HepG2 (cell line): Measurements from ENCODE around the gene RTN4RL2. TPM values are rescaled to one million over a fixed set of nuclear protein-coding genes. Genes with fewer than 3 reads are reported as not detected.
A peak's percentile ranks its signal among the peaks of the same experiment; 100 is the strongest.

Source experiments
- AFF4 ChIP-seq: sonication (generic); formaldehyde crosslinking; IDR thresholded peaks from 2 replicates; pipeline ENCODE4 v1.4.0; 2020; ENCODE audit warnings: missing genetic modification reagents
- AKAP8 ChIP-seq: sonication (generic); formaldehyde crosslinking; IDR thresholded peaks from 2 replicates; pipeline ENCODE4 v1.5.1; 2020; ENCODE audit warnings: mild to moderate bottlenecking, missing genetic modification reagents
- CBFB ChIP-seq: sonication (generic); formaldehyde crosslinking; IDR thresholded peaks from 2 replicates; pipeline ENCODE4 v1.4.0; 2020; ENCODE audit warnings: missing genetic modification reagents
- CC2D1A ChIP-seq: sonication (generic); formaldehyde crosslinking; IDR thresholded peaks from 2 replicates; pipeline ENCODE4 v1.8.1; 2023; ENCODE audit warnings: mild to moderate bottlenecking, missing genetic modification reagents
- CHD2 ChIP-seq: IDR thresholded peaks from 2 replicates; pipeline ENCODE4 v1.6.1; 2011; ENCODE audit warnings: low read depth, low read length, improper control_type of control experiment
- DDIT3 ChIP-seq: sonication (generic); formaldehyde crosslinking; IDR thresholded peaks from 2 replicates; pipeline ENCODE4 v1.4.0; 2020; ENCODE audit warnings: mild to moderate bottlenecking, missing genetic modification reagents
- GATAD2A ChIP-seq: IDR thresholded peaks from 2 replicates; pipeline ENCODE4 v1.6.1; 2016
- HES4 ChIP-seq: sonication (generic); formaldehyde crosslinking; IDR thresholded peaks from 2 replicates; pipeline ENCODE4 v1.9.0; 2021; ENCODE audit warnings: mild to moderate bottlenecking, missing genetic modification reagents, borderline replicate concordance
- JUND ChIP-seq: sonication (generic); formaldehyde crosslinking; IDR thresholded peaks from 2 replicates; pipeline ENCODE4 v1.8.0; 2022; ENCODE audit warnings: mild to moderate bottlenecking, missing genetic modification reagents
- MTA1 ChIP-seq: sonication (generic); formaldehyde crosslinking; IDR thresholded peaks from 2 replicates; pipeline ENCODE4 v1.4.0; 2020; ENCODE audit warnings: missing genetic modification reagents, mild to moderate bottlenecking, borderline replicate concordance
- SOX13 ChIP-seq, 3 experiments: fragments of 450-650 bp in 1 of 3; sonication (generic) in 1 of 3; formaldehyde crosslinking in 1 of 3; IDR thresholded peaks in 2 of 3; conservative IDR thresholded peaks in 1 of 3; 2 replicates each; pipeline versions ENCODE4 v1.5.0 to v1.6.1; 2016 to 2020; ENCODE audit warnings: antibody characterized with exemption in 1 of 3, mild to moderate bottlenecking in 1 of 3, missing compliant biosample characterization in 1 of 3, missing genetic modification reagents in 1 of 3, moderate library complexity in 1 of 3
- ZFP37 ChIP-seq: sonication (generic); formaldehyde crosslinking; IDR thresholded peaks from 2 replicates; pipeline ENCODE4 v1.4.0; 2020; ENCODE audit warnings: missing genetic modification reagents, borderline replicate concordance
- ZNF598 ChIP-seq: sonication (generic); formaldehyde crosslinking; IDR thresholded peaks from 2 replicates; pipeline ENCODE4 v1.5.1; 2020; ENCODE audit warnings: mild to moderate bottlenecking, missing genetic modification reagents, borderline replicate concordance
- ZNF782 ChIP-seq: sonication (generic); formaldehyde crosslinking; IDR thresholded peaks from 2 replicates; pipeline ENCODE4 v1.4.0; 2020; ENCODE audit warnings: missing genetic modification reagents, mild to moderate bottlenecking, borderline replicate concordance
- ZSCAN30 ChIP-seq: sonication (generic); formaldehyde crosslinking; IDR thresholded peaks from 2 replicates; pipeline ENCODE4 v1.5.0; 2020; ENCODE audit warnings: mild to moderate bottlenecking, missing genetic modification reagents
- polyA plus RNA-seq, 8 experiments: library from polyadenylated mRNA; depleted of rRNA in 3 of 8; stranded (reverse) in 7 of 8; unstranded in 1 of 8; fragments of >200 nt; fragmentation: Illumina TruSeq in 4 of 8; extraction: Trizol in 4 of 8; gene quantifications; 2 replicates each; pipeline versions ENCODE4 v1.2.1 to v1.2.3, GENCODE V29; 2011 to 2016; ENCODE audit warnings: low read depth in 4 of 8, missing spikeins in 1 of 8, mixed read lengths in 1 of 8; ENCODE audit not compliant: insufficient read depth in 1 of 8
- total RNA-seq, 5 experiments: library from RNA; depleted of rRNA; stranded (reverse); fragments of >200 nt; fragmentation: Illumina TruSeq; extraction: Trizol; gene quantifications; 2 replicates each; pipeline ENCODE4 v1.2.3, GENCODE V29; 2016; ENCODE audit warnings: low read depth in 1 of 5
- TF ChIP-seq, protein P1 (sequence below): sonication (generic); formaldehyde crosslinking; IDR thresholded peaks from 2 replicates; pipeline ENCODE4 v1.4.0; 2020; ENCODE audit warnings: missing genetic modification reagents
- TF ChIP-seq, protein P2 (sequence below): sonication (generic); formaldehyde crosslinking; IDR thresholded peaks from 2 replicates; pipeline ENCODE4 v1.4.0; 2020; ENCODE audit warnings: missing genetic modification reagents

The RTN4RL2 gene
- total and polyA plus RNA-seq, 2 of the 13 experiments (the other 11 are each of a cell fraction or from before 2014, with no cell fraction given): 1.3 to 4.3 TPM

DNA sequence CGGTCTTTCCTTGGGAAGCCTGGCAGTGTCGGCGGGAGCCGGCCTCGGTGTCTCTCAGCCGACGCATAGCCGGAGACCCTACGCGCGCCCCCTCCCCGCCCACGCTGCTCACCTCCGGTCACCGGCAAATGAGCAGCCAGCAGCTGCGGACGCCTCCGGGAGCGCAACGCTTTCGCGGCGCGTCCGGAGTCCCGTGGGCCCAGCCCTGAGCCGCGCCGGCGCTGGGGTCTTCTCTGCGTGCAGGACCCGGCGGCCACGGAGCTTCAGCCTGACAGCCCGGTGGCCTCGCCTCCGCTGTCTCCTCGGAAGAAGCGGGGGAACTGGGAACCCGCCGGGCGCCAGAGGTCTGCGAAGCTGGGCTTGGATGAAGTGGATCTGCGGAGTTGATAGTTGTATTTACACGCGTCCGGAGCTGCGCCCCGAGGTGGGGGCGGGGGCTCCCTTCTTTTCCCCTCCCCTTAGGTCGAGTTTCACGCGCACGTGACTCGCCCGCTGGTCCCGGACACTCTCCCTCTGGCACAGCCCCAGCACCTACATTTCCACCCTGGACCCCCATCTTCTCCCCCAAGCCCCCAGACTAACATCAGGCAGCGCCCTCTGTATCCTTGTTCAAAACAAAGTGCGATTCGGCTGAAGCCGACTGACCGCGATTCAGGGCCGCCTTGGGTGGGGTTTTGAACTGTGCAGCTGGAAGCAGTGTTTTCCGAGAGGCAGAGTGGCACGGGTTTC, 55.2 kb downstream of the RTN4RL2 start, which contains the start of gene SLC43A1 (continued):
- TF ChIP-seq, protein P1, sequence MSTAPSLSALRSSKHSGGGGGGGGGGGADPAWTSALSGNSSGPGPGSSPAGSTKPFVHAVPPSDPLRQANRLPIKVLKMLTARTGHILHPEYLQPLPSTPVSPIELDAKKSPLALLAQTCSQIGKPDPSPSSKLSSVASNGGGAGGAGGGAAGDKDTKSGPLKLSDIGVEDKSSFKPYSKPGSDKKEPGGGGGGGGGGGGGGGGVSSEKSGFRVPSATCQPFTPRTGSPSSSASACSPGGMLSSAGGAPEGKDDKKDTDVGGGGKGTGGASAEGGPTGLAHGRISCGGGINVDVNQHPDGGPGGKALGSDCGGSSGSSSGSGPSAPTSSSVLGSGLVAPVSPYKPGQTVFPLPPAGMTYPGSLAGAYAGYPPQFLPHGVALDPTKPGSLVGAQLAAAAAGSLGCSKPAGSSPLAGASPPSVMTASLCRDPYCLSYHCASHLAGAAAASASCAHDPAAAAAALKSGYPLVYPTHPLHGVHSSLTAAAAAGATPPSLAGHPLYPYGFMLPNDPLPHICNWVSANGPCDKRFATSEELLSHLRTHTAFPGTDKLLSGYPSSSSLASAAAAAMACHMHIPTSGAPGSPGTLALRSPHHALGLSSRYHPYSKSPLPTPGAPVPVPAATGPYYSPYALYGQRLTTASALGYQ (CRISPR knock-in tag): no peak; the same call in 1 of the 2 replicates
- TF ChIP-seq DDIT3 (CRISPR knock-in tag) (no peak), ZFP37 (CRISPR knock-in tag) (no peak), AKAP8 (0 out of 2 replicates have a peak, but pooled peaks have one; percentile 48), ZSCAN30 (CRISPR knock-in tag) (0 out of 2 replicates have a peak, but pooled peaks have one; percentile 62), SOX13 (IDR thresholded peaks at IDR 0.05) (no peak), SOX13 (CRISPR knock-in tag; conservative IDR thresholded peaks at IDR 0.05 in 1 of 2, IDR thresholded peaks at IDR 0.05 in 1 of 2) (peak in 1 of 2 experiments; percentile 54; a peak in 1 of 4 replicates), AFF4 (0 out of 2 replicates have a peak, but pooled peaks have one; percentile 35), MTA1 (CRISPR knock-in tag) (no peak), CHD2 (no peak), ZNF598 (CRISPR knock-in tag) (0 out of 2 replicates have a peak, but pooled peaks have one; percentile 11), CC2D1A (CRISPR knock-in tag) (no peak), HES4 (CRISPR knock-in tag) (0 out of 2 replicates have a peak, but pooled peaks have one; percentile 15), ZNF782 (CRISPR knock-in tag) (no peak), JUND (CRISPR knock-in tag) (no peak), CBFB (CRISPR knock-in tag) (no peak), GATAD2A (CRISPR knock-in tag) (peak; percentile 65; the same call in 1 of the 2 replicates)
- TF ChIP-seq, protein P2, sequence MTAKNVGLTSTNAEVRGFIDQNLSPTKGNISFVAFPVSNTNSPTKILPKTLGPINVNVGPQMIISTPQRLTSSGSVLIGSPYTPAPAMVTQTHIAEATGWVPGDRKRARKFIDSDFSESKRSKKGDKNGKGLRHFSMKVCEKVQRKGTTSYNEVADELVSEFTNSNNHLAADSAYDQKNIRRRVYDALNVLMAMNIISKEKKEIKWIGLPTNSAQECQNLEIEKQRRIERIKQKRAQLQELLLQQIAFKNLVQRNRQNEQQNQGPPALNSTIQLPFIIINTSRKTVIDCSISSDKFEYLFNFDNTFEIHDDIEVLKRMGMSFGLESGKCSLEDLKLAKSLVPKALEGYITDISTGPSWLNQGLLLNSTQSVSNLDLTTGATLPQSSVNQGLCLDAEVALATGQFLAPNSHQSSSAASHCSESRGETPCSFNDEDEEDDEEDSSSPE (CRISPR knock-in tag): peak; percentile 22; the same call in 1 of the 2 replicates
